GM23338 (cell line): ENCODE results near the gene SNHG17. TPM values are rescaled to one million over a fixed set of nuclear protein-coding genes. Genes with fewer than 3 reads are reported as not detected.

Source experiments
- ATAC-seq: fragments of 200-7000 bp; cut with Tn5 transposase; 3 replicates; pipeline ENCODE4 v1.9.1; 2020
- DNase-seq: peaks from one replicate; pipeline ENCODE4 v3.0.0-alpha.2; 2015; ENCODE audit warnings: low spot score
- H2AFZ ChIP-seq: fragments of 200-600 bp; sonication (generic); 2 replicates; pipeline ENCODE4 v1.8.0; 2016; ENCODE audit warnings: antibody characterized with exemption, mild to moderate bottlenecking, moderate library complexity
- H3F3A ChIP-seq: fragments of 200-600 bp; sonication (generic); replicated peaks from 2 replicates; pipeline ENCODE4 v1.8.0; 2017; ENCODE audit warnings: antibody characterized with exemption, mixed run types, low read depth
- H3K27ac ChIP-seq: fragments of 200-600 bp; sonication (generic); 2 replicates; pipeline ENCODE4 v1.6.1; 2016; ENCODE audit warnings: low read depth
- H3K27me3 ChIP-seq: fragments of 200-600 bp; sonication (generic); 2 replicates; pipeline ENCODE4 v1.8.0; 2016; ENCODE audit warnings: mild to moderate bottlenecking, mixed run types, moderate library complexity; ENCODE audit not compliant: insufficient read depth
- H3K36me3 ChIP-seq: fragments of 200-600 bp; sonication (generic); 2 replicates; pipeline ENCODE4 v1.8.0; 2016; ENCODE audit warnings: mild to moderate bottlenecking; ENCODE audit not compliant: insufficient read depth
- H3K4me1 ChIP-seq: fragments of 200-600 bp; sonication (generic); 2 replicates; pipeline ENCODE4 v1.8.0; 2016; ENCODE audit warnings: mild to moderate bottlenecking, moderate library complexity; ENCODE audit not compliant: insufficient read depth
- H3K4me2 ChIP-seq: fragments of 200-600 bp; sonication (generic); 2 replicates; pipeline ENCODE4 v1.7.1; 2017; ENCODE audit warnings: mixed run types
- H3K4me3 ChIP-seq: fragments of 200-600 bp; sonication (generic); 2 replicates; pipeline ENCODE4 v1.6.1; 2016; ENCODE audit warnings: mixed run types
- H3K79me2 ChIP-seq: fragments of 200-600 bp; sonication (generic); replicated peaks from 2 replicates; pipeline ENCODE4 v1.8.0; 2017; ENCODE audit warnings: mild to moderate bottlenecking; ENCODE audit not compliant: insufficient read depth
- H3K9me2 ChIP-seq: fragments of 200-600 bp; sonication (generic); 2 replicates; pipeline ENCODE4 v1.8.0; 2017; ENCODE audit not compliant: insufficient read depth
- H4K20me1 ChIP-seq: fragments of 200-600 bp; sonication (generic); replicated peaks from 2 replicates; pipeline ENCODE4 v1.8.0; 2017; ENCODE audit warnings: mild to moderate bottlenecking; ENCODE audit not compliant: insufficient read depth
- H3K27ac Mint-ChIP-seq: 2 replicates; pipeline ENCODE4 v1.8.0; 2020; ENCODE audit warnings: inconsistent platforms, mild to moderate bottlenecking, moderate library complexity, mixed read lengths
- H3K27me3 Mint-ChIP-seq: 3 replicates; pipeline ENCODE4 v1.8.0; 2022; ENCODE audit warnings: low read depth, mild to moderate bottlenecking, moderate library complexity, mixed read lengths, inconsistent platforms; ENCODE audit not compliant: insufficient read depth, poor library complexity
- H3K36me3 Mint-ChIP-seq: 3 replicates; pipeline ENCODE4 v1.8.0; 2021; ENCODE audit warnings: low read depth, mild to moderate bottlenecking, inconsistent platforms, moderate library complexity, mixed read lengths
- H3K4me1 Mint-ChIP-seq: 3 replicates; pipeline ENCODE4 v1.8.0; 2020; ENCODE audit warnings: mild to moderate bottlenecking, inconsistent platforms, mixed read lengths
- H3K4me3 Mint-ChIP-seq: 3 replicates; pipeline ENCODE4 v1.8.0; 2021; ENCODE audit warnings: moderate library complexity, mild to moderate bottlenecking, inconsistent platforms, mixed read lengths
- H3K9me3 Mint-ChIP-seq: 3 replicates; pipeline ENCODE4 v1.8.0; 2020; ENCODE audit warnings: moderate library complexity, mild to moderate bottlenecking, inconsistent platforms, mixed read lengths
- CREB1 ChIP-seq: fragments of 250-450 bp; sonication (Bioruptor Pico); IDR thresholded peaks from 2 replicates; pipeline ENCODE4 v1.5.0; 2020; ENCODE audit warnings: low read depth, mild to moderate bottlenecking, moderate library complexity
- ETS1 ChIP-seq: IDR thresholded peaks from 2 replicates; pipeline ENCODE4 v1.6.1; 2016; ENCODE audit warnings: antibody characterized with exemption
- EZH2 ChIP-seq: fragments of 200-600 bp; sonication (generic); IDR thresholded peaks from one replicate; pipeline ENCODE4 v1.8.0; 2017; ENCODE audit warnings: antibody characterized with exemption, mild to moderate bottlenecking, low read depth; ENCODE audit not compliant: unreplicated experiment
- EZH2phosphoT487 ChIP-seq: fragments of 200-600 bp; sonication (generic); IDR thresholded peaks from one replicate; pipeline ENCODE4 v1.8.1; 2018; ENCODE audit warnings: antibody characterized with exemption; ENCODE audit not compliant: unreplicated experiment
- JUNB ChIP-seq: IDR thresholded peaks from one replicate; pipeline ENCODE4 v1.6.1; 2016; ENCODE audit warnings: antibody characterized with exemption; ENCODE audit not compliant: unreplicated experiment
- NANOG ChIP-seq: IDR thresholded peaks from 2 replicates; pipeline ENCODE4 v1.6.1; 2016; ENCODE audit warnings: antibody characterized with exemption, borderline replicate concordance
- POLR2AphosphoS5 ChIP-seq: IDR thresholded peaks from 2 replicates; pipeline ENCODE4 v1.6.1; 2016; ENCODE audit warnings: antibody characterized with exemption, low read depth
- STAT1 ChIP-seq: IDR thresholded peaks from one replicate; pipeline ENCODE4 v1.6.1; 2016; ENCODE audit warnings: antibody characterized with exemption; ENCODE audit not compliant: unreplicated experiment
- ZNF114 ChIP-seq: fragments of 250-450 bp; sonication (Bioruptor Pico); IDR thresholded peaks from 2 replicates; pipeline ENCODE4 v1.5.0; 2020; ENCODE audit warnings: mild to moderate bottlenecking, moderate library complexity
- ZNF331 ChIP-seq: fragments of 250-450 bp; sonication (Bioruptor Pico); IDR thresholded peaks from 2 replicates; pipeline ENCODE4 v1.5.0; 2020; ENCODE audit warnings: low read depth, mild to moderate bottlenecking, moderate library complexity
- ZNF462 ChIP-seq: fragments of 250-450 bp; sonication (Bioruptor Pico); IDR thresholded peaks from 2 replicates; pipeline ENCODE4 v1.5.0; 2020; ENCODE audit warnings: mild to moderate bottlenecking, moderate library complexity
- polyA plus RNA-seq: library from polyadenylated mRNA; unstranded; fragments of >200 nt; fragmentation: Nextera tagmentation; extraction: Ambion mirVana; gene quantifications from 2 replicates; pipeline ENCODE4 v1.2.1, GENCODE V29; 2016
- total RNA-seq: library from RNA; depleted of rRNA; stranded (reverse); fragments of >200 nt; shearing (Covaris generic); gene quantifications from 2 replicates; pipeline ENCODE4 v1.2.3, GENCODE V29; 2014
- TF ChIP-seq, protein P1 (sequence below), 2 experiments: fragments of 200-600 bp in 1 of 2; sonication (generic) in 1 of 2; conservative IDR thresholded peaks; 2 replicates each; pipeline versions ENCODE4 v1.5.1 to v1.6.1; 2016 to 2017; ENCODE audit warnings: antibody characterized with exemption in 2 of 2, low read depth in 2 of 2, mild to moderate bottlenecking in 2 of 2, moderate library complexity in 1 of 2

The SNHG17 gene
- total and polyA plus RNA-seq, 2 experiments from 2014 or later = 25.4 to 76.1 TPM

GRCh38 chr20:38386851-38387250, 48.3 kb downstream of the SNHG17 start:
- ATAC-seq (no peak), DNase-seq (no peak)
- Histone ChIP-seq H2AFZ (no peak overlapping the region), H3F3A (no peaks in the 10 kb centered on the region), H3K27ac (no peak overlapping the region), H3K9me2 (0 out of 2 replicates have a peak, but pooled peaks cover under 1% of the 10 kb centered on the region), H3K36me3 (no peaks in the 10 kb centered on the region), H3K27me3 (no peaks in the 10 kb centered on the region), H3K4me3 (no peak overlapping the region), H3K79me2 (no peaks in the 10 kb centered on the region), H3K4me2 (no peak overlapping the region), H3K4me1 (peaks cover 11% of the 10 kb centered on the region; the same call in 1 of the 2 replicates), H4K20me1 (no peaks in the 10 kb centered on the region)
- Mint-ChIP-seq H3K4me3 (no peak overlapping the region), H3K9me3 (0 out of 3 replicates have a peak, but pooled peaks cover 2% of the 10 kb centered on the region), H3K27me3 (peaks cover 1% of the 10 kb centered on the region), H3K4me1 (peaks cover 6% of the 10 kb centered on the region; the same call in 1 of the 3 replicates), H3K36me3 (no peaks in the 10 kb centered on the region), H3K27ac (no peak overlapping the region)
- TF ChIP-seq, protein P1, sequence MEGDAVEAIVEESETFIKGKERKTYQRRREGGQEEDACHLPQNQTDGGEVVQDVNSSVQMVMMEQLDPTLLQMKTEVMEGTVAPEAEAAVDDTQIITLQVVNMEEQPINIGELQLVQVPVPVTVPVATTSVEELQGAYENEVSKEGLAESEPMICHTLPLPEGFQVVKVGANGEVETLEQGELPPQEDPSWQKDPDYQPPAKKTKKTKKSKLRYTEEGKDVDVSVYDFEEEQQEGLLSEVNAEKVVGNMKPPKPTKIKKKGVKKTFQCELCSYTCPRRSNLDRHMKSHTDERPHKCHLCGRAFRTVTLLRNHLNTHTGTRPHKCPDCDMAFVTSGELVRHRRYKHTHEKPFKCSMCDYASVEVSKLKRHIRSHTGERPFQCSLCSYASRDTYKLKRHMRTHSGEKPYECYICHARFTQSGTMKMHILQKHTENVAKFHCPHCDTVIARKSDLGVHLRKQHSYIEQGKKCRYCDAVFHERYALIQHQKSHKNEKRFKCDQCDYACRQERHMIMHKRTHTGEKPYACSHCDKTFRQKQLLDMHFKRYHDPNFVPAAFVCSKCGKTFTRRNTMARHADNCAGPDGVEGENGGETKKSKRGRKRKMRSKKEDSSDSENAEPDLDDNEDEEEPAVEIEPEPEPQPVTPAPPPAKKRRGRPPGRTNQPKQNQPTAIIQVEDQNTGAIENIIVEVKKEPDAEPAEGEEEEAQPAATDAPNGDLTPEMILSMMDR (conservative IDR thresholded peaks at IDR 0.05; ENCODE audit: low read depth in 2 of 2) = no peak
- TF ChIP-seq ZNF114 (CRISPR knock-in tag) = no peak
- no peak for TF ChIP-seq ZNF462 (CRISPR knock-in tag)
- TF ChIP-seq STAT1 = no peak
- TF ChIP-seq EZH2phosphoT487 = no peak
- no peak for TF ChIP-seq NANOG
- TF ChIP-seq ETS1 = no peak
- TF ChIP-seq CREB1 (CRISPR knock-in tag) = no peak
- no peak for TF ChIP-seq POLR2AphosphoS5
- no peak for TF ChIP-seq ZNF331 (CRISPR knock-in tag)
- no peak for TF ChIP-seq EZH2
- no peak for TF ChIP-seq JUNB
